Fibroblast of upper back skin (primary cell): Measurements from ENCODE around the gene MAB21L4.

Experiments used
- DNase-seq: peaks from one replicate; pipeline ENCODE4 v3.0.0-alpha.2; 2013

MAB21L4 gene

GRCh38 chr2:240875228-240876034, 20.5 kb downstream of the MAB21L4 start:
- DNase-seq = no peak

- no peak for DNase-seq
Observed at GRCh38 chr2:240874715-240875227, 21.2 kb downstream of the MAB21L4 start.

GRCh38 chr2:240873805-240874714, 21.9 kb downstream of the MAB21L4 start:
- DNase-seq = peak; percentile 28

- no peak for DNase-seq
Observed at GRCh38 chr2:240873098-240873788, 22.7 kb downstream of the MAB21L4 start.

GRCh38 chr2:240872317-240873097, 23.4 kb downstream of the MAB21L4 start:
- DNase-seq = no peak

- no peak for DNase-seq
Observed at GRCh38 chr2:240871071-240871958, 24.6 kb downstream of the MAB21L4 start.

- DNase-seq = no peak
Observed at GRCh38 chr2:240869956-240870875, 25.7 kb downstream of the MAB21L4 start.

GRCh38 chr2:240869109-240869955, 26.6 kb downstream of the MAB21L4 start:
- DNase-seq = no peak

- DNase-seq = no peak
Observed at GRCh38 chr2:240868286-240869108, 27.5 kb downstream of the MAB21L4 start, which contains the start of gene AGXT. Gene AGXT, plus strand, starts transcription at chr2:240868824. Its CDS starts 42 bp downstream, at chr2:240868866.

GRCh38 chr2:240865391-240865790, 30.6 kb downstream of the MAB21L4 start:
- no peak for DNase-seq

- DNase-seq = no peak
Observed at GRCh38 chr2:240864475-240864874, 31.5 kb downstream of the MAB21L4 start.

- no peak for DNase-seq
Observed at GRCh38 chr2:240861547-240861946, 34.4 kb downstream of the MAB21L4 start.

GRCh38 chr2:240858871-240859270, 37.1 kb downstream of the MAB21L4 start:
- DNase-seq = no peak

- DNase-seq = no peak
Observed at GRCh38 chr2:240858321-240858720, 37.6 kb downstream of the MAB21L4 start.

GRCh38 chr2:240857039-240858008, 38.6 kb downstream of the MAB21L4 start:
- DNase-seq = no peak

- DNase-seq = no peak
Observed at GRCh38 chr2:240856151-240856980, 39.6 kb downstream of the MAB21L4 start.
